K562 (cell line): Measurements from ENCODE around the gene GZMM. TPM values are rescaled to one million over a fixed set of nuclear protein-coding genes. Genes with fewer than 3 reads are reported as not detected.

ENCODE experiments used
- ARID4B ChIP-seq: sonication (generic); formaldehyde crosslinking; IDR thresholded peaks from 2 replicates; pipeline ENCODE4 v1.8.0; 2022; ENCODE audit warnings: mild to moderate bottlenecking, missing genetic modification reagents
- DACH1 ChIP-seq: fragments of 450-650 bp; IDR thresholded peaks from 2 replicates; pipeline ENCODE4 v1.6.1; 2018; ENCODE audit not compliant: partially characterized antibody
- EP400 ChIP-seq: fragments of 450-650 bp; IDR thresholded peaks from 2 replicates; pipeline ENCODE4 v1.6.1; 2017; ENCODE audit warnings: antibody characterized with exemption, mild to moderate bottlenecking, moderate library complexity
- ETS2 ChIP-seq: IDR thresholded peaks from 2 replicates; pipeline ENCODE4 v1.6.1; 2016; ENCODE audit warnings: borderline replicate concordance, missing genetic modification characterization, mild to moderate bottlenecking, moderate library complexity, missing compliant biosample characterization; ENCODE audit not compliant: poor library complexity, severe bottlenecking
- ETV5 ChIP-seq: sonication (generic); formaldehyde crosslinking; IDR thresholded peaks from 2 replicates; pipeline ENCODE4 v1.4.0; 2020; ENCODE audit warnings: low read depth, mild to moderate bottlenecking, missing genetic modification reagents
- FOS ChIP-seq: IDR thresholded peaks from 3 replicates; pipeline ENCODE4 v1.6.1; 2011; ENCODE audit not compliant: insufficient read length; ENCODE audit errors: extremely low read depth
- GABPA ChIP-seq: fragments of 200-800 bp; sonication (Bioruptor generic); conservative IDR thresholded peaks from 2 replicates; pipeline ENCODE4 v1.6.1; 2016; ENCODE audit warnings: low read depth, missing genetic modification characterization, missing compliant biosample characterization
- MNT ChIP-seq, 2 experiments: fragments of 450-650 bp; conservative IDR thresholded peaks; 2 replicates each; pipeline ENCODE4 v1.6.1; 2017; ENCODE audit warnings: mild to moderate bottlenecking in 2 of 2, moderate library complexity in 2 of 2
- MXD1 ChIP-seq: fragments of 250-450 bp; sonication (Bioruptor Pico); IDR thresholded peaks from 2 replicates; pipeline ENCODE4 v1.8.0; 2021; ENCODE audit warnings: borderline replicate concordance, mild to moderate bottlenecking, moderate library complexity; ENCODE audit not compliant: poor library complexity, severe bottlenecking
- NR2C1 ChIP-seq, 2 experiments: fragments of 450-650 bp; IDR thresholded peaks; 2 replicates each; pipeline ENCODE4 v1.6.1; 2017; ENCODE audit warnings: mild to moderate bottlenecking in 2 of 2, antibody characterized with exemption in 1 of 2, inconsistent platforms in 1 of 2, missing compliant biosample characterization in 1 of 2, missing genetic modification characterization in 1 of 2
- PRDM10 ChIP-seq: fragments of 450-650 bp; IDR thresholded peaks from 2 replicates; pipeline ENCODE4 v1.6.1; 2018; ENCODE audit not compliant: partially characterized antibody
- PTRF ChIP-seq: fragments of 450-650 bp; IDR thresholded peaks from 2 replicates; pipeline ENCODE4 v1.6.1; 2016; ENCODE audit warnings: mild to moderate bottlenecking, missing genetic modification characterization, missing compliant biosample characterization
- TAF1 ChIP-seq: IDR thresholded peaks from 2 replicates; pipeline ENCODE4 v1.6.1; 2011; ENCODE audit warnings: mild to moderate bottlenecking, low read length, moderate library complexity; ENCODE audit not compliant: insufficient read depth, control insufficient read depth, severe bottlenecking; ENCODE audit errors: extremely low read depth
- U2AF1 ChIP-seq: fragments of 200-400 bp; formaldehyde crosslinking; optimal IDR thresholded peaks from 2 replicates; pipeline ENCODE3; 2017; ENCODE audit warnings: mild to moderate bottlenecking, low read depth, low read length, moderate library complexity
- ZSCAN29 ChIP-seq: fragments of 450-650 bp; IDR thresholded peaks from 2 replicates; pipeline ENCODE4 v1.6.1; 2017
- polyA plus RNA-seq, 8 experiments: library from polyadenylated mRNA; depleted of rRNA in 4 of 8; stranded (reverse) in 5 of 8; unstranded in 3 of 8; fragments of >200 nt; fragmentation: Nextera tagmentation in 2 of 8; fragmentation: Illumina TruSeq in 1 of 8; extraction: Ambion mirVana in 2 of 8; extraction: Trizol in 1 of 8; gene quantifications; 2 replicates each; pipeline versions ENCODE4 v1.2.1 to v1.2.3, GENCODE V29; 2011 to 2014; ENCODE audit warnings: inconsistent platforms in 1 of 8, missing spikeins in 1 of 8
- total RNA-seq, 7 experiments: library from RNA; depleted of rRNA in 6 of 7; stranded (reverse); fragments of >200 nt in 6 of 7; fragmentation: Illumina TruSeq in 2 of 7; extraction: Trizol in 2 of 7; gene quantifications; 2 replicates each; pipeline versions ENCODE4 v1.2.1 to v1.2.3, GENCODE V29; 2011 to 2021; ENCODE audit warnings: low replicate concordance in 1 of 7

GZMM gene
- total and polyA plus RNA-seq, 9 of the 15 experiments (the other 6 are each of a cell fraction or from before 2014, with no cell fraction given) = 0.08 to 2.6 (median 0.70) TPM; not detected in 2

GRCh38 chr19:507286-508203 lies 36.3 kb upstream of the GZMM start, which contains the start of gene TPGS1 (continued):
- TF ChIP-seq MXD1 = no peak
- no peak for TF ChIP-seq PTRF (tag)
- TF ChIP-seq MNT (conservative IDR thresholded peaks at IDR 0.05) = peak in 1 of 2 experiments; percentile 53; a peak in 1 of 4 replicates
- peak; percentile 93 for TF ChIP-seq TAF1
- peak; percentile 99 for TF ChIP-seq GABPA
- TF ChIP-seq DACH1 = no peak
- TF ChIP-seq U2AF1 = peak; percentile 75
- peak; percentile 16 for TF ChIP-seq FOS
- peak; percentile 82 for TF ChIP-seq EP400
- 0 out of 2 replicates have a peak, but pooled peaks have one; percentile 24 for TF ChIP-seq ZSCAN29
- TF ChIP-seq ARID4B (CRISPR knock-in tag) = peak; percentile 73; the same call in 1 of the 2 replicates
- TF ChIP-seq ETS2 (tag) = no peak
- TF ChIP-seq NR2C1 (IDR thresholded peaks at IDR 0.05) = peak; percentile 96
- TF ChIP-seq NR2C1 (tag; IDR thresholded peaks at IDR 0.05) = peak; percentile 95
- TF ChIP-seq ETV5 (CRISPR knock-in tag) = 0 out of 2 replicates have a peak, but pooled peaks have one; percentile 62
- peak; percentile 55 for TF ChIP-seq PRDM10
